Measurements from ENCODE around the gene SLC1A6. TPM values are rescaled to one million over a fixed set of nuclear protein-coding genes. Genes with fewer than 3 reads are reported as not detected.
"Not testable (repeated sequence)": the region's sequence is repeated elsewhere in the genome, so short reads cannot be mapped to it uniquely, and the experiment has no call there.

Gene SLC1A6
- not detected for total RNA-seq

- no peak for DNase-seq
- Mint-ChIP-seq H3K27me3 (peaks cover 33% of the 10 kb centered on the region), H3K36me3 (no peaks in the 10 kb centered on the region), H3K27ac (no peak within 1 kb of the TSS), H3K4me3 (no peak within 1 kb of the TSS), H3K4me1 (no peaks in the 10 kb centered on the region), H3K9me3 (ENCODE audit: low read depth) (no peaks in the 10 kb centered on the region)
- CTCF ChIA-PET: no interaction called here
- ATAC-seq: no peak
These were observed at the start of gene SLC1A6 for GRCh38 chr19:14979476-14980255. SLC1A6 (minus strand) TSS chr19:14979864; CDS start chr19:14972910, 6,954 bp downstream.

- CTCF ChIA-PET: no interaction called here
These were observed 48.8 kb upstream of the SLC1A6 start for GRCh38 chr19:15028490-15028889.

GRCh38 chr19:15025217-15025616 lies 45.6 kb upstream of the SLC1A6 start:
- no peak for ATAC-seq
- Mint-ChIP-seq H3K9me3 (ENCODE audit: low read depth) (no peaks in the 10 kb centered on the region), H3K27ac (no peak overlapping the region), H3K27me3 (peaks cover 3% of the 10 kb centered on the region), H3K36me3 (no peaks in the 10 kb centered on the region), H3K4me3 (no peak overlapping the region), H3K4me1 (no peaks in the 10 kb centered on the region)
- DNase-seq: no peak
- CTCF ChIA-PET: interaction anchor here (0.7 to 1.1 kb wide), 3 partner anchors 129 to 781 kb away, joined by 3 to 4 read pairs (median 3); no protein-coding TSS in a partner anchor

More at GRCh38 chr19:15028490-15028889, 48.8 kb upstream of the SLC1A6 start:
- no peak for DNase-seq
- Mint-ChIP-seq H3K4me1 (no peaks in the 10 kb centered on the region), H3K27me3 (peaks cover 3% of the 10 kb centered on the region), H3K9me3 (ENCODE audit: low read depth) (no peaks in the 10 kb centered on the region), H3K4me3 (no peak overlapping the region), H3K36me3 (no peaks in the 10 kb centered on the region), H3K27ac (no peak overlapping the region)
- ATAC-seq: no peak

- no peak overlapping the region for H3K4me3 Mint-ChIP-seq
- CTCF ChIA-PET: no interaction called here
- no peak overlapping the region for H3K27ac Mint-ChIP-seq
- no peak for DNase-seq
- no peaks in the 10 kb centered on the region for H3K4me1 Mint-ChIP-seq
- H3K36me3 Mint-ChIP-seq: no peaks in the 10 kb centered on the region
- no peaks in the 10 kb centered on the region for H3K9me3 Mint-ChIP-seq (ENCODE audit: low read depth)
- H3K27me3 Mint-ChIP-seq: peaks cover 3% of the 10 kb centered on the region
- ATAC-seq: no peak
These were observed 43.1 kb upstream of the SLC1A6 start for GRCh38 chr19:15022752-15023151.

- Mint-ChIP-seq H3K4me3 (no peak overlapping the region), H3K36me3 (no peaks in the 10 kb centered on the region), H3K27me3 (peaks cover 3% of the 10 kb centered on the region), H3K27ac (no peak overlapping the region), H3K4me1 (no peaks in the 10 kb centered on the region), H3K9me3 (ENCODE audit: low read depth) (no peaks in the 10 kb centered on the region)
- ATAC-seq: no peak
- CTCF ChIA-PET: no interaction called here
- DNase-seq: no peak
These were observed 41.8 kb upstream of the SLC1A6 start for GRCh38 chr19:15021286-15022007.

- H3K4me3 Mint-ChIP-seq, H3K27ac Mint-ChIP-seq: not testable (repeated sequence)
These were observed 39.2 kb upstream of the SLC1A6 start for GRCh38 chr19:15018836-15019235.

GRCh38 chr19:15015946-15016542 lies 36.4 kb upstream of the SLC1A6 start:
- no peaks in the 10 kb centered on the region for H3K4me1 Mint-ChIP-seq
- no peaks in the 10 kb centered on the region for H3K9me3 Mint-ChIP-seq (ENCODE audit: low read depth)
- H3K27ac Mint-ChIP-seq: no peak overlapping the region
- ATAC-seq: no peak
- H3K27me3 Mint-ChIP-seq: no peaks in the 10 kb centered on the region
- no peak for DNase-seq
- no peaks in the 10 kb centered on the region for H3K36me3 Mint-ChIP-seq
- CTCF ChIA-PET: no interaction called here
- no peak overlapping the region for H3K4me3 Mint-ChIP-seq

More at GRCh38 chr19:15018836-15019235, 39.2 kb upstream of the SLC1A6 start:
- H3K27me3 Mint-ChIP-seq; H3K4me1 Mint-ChIP-seq; H3K36me3 Mint-ChIP-seq; CTCF ChIA-PET; ATAC-seq; H3K9me3 Mint-ChIP-seq (ENCODE audit: low read depth); DNase-seq: not testable (repeated sequence)

GRCh38 chr19:15014579-15014978 lies 34.9 kb upstream of the SLC1A6 start:
- no peak for DNase-seq
- ATAC-seq: no peak
- no peak overlapping the region for H3K27ac Mint-ChIP-seq
- peaks cover 9% of the 10 kb centered on the region for H3K27me3 Mint-ChIP-seq
- no peaks in the 10 kb centered on the region for H3K4me1 Mint-ChIP-seq
- no peak overlapping the region for H3K4me3 Mint-ChIP-seq
- CTCF ChIA-PET: no interaction called here
- H3K36me3 Mint-ChIP-seq: no peaks in the 10 kb centered on the region
- no peaks in the 10 kb centered on the region for H3K9me3 Mint-ChIP-seq (ENCODE audit: low read depth)

- no peak for ATAC-seq
These were observed 31.0 kb upstream of the SLC1A6 start for GRCh38 chr19:15010501-15011300.

GRCh38 chr19:15008308-15008707 lies 28.6 kb upstream of the SLC1A6 start:
- Mint-ChIP-seq H3K36me3 (no peaks in the 10 kb centered on the region), H3K27ac (no peak overlapping the region), H3K9me3 (ENCODE audit: low read depth) (no peaks in the 10 kb centered on the region), H3K27me3 (peaks cover 12% of the 10 kb centered on the region), H3K4me1 (no peaks in the 10 kb centered on the region), H3K4me3 (no peak overlapping the region)
- no peak for ATAC-seq
- no peak for DNase-seq
- CTCF ChIA-PET: no interaction called here

More at GRCh38 chr19:15010501-15011300, 31.0 kb upstream of the SLC1A6 start:
- Mint-ChIP-seq H3K4me1 (no peaks in the 10 kb centered on the region), H3K27ac (no peak overlapping the region), H3K9me3 (ENCODE audit: low read depth) (no peaks in the 10 kb centered on the region), H3K27me3 (peaks cover 12% of the 10 kb centered on the region), H3K4me3 (no peak overlapping the region), H3K36me3 (no peaks in the 10 kb centered on the region)
- CTCF ChIA-PET: no interaction called here
- DNase-seq: no peak

- Mint-ChIP-seq H3K27me3 (no peaks in the 10 kb centered on the region), H3K9me3 (ENCODE audit: low read depth) (no peaks in the 10 kb centered on the region), H3K36me3 (no peaks in the 10 kb centered on the region), H3K4me1 (no peaks in the 10 kb centered on the region), H3K27ac (no peak overlapping the region), H3K4me3 (no peak overlapping the region)
- no peak for ATAC-seq
- CTCF ChIA-PET: no interaction called here
- DNase-seq: no peak
These were observed 18.3 kb upstream of the SLC1A6 start for GRCh38 chr19:14997981-14998380.

GRCh38 chr19:14992780-14993179 lies 13.1 kb upstream of the SLC1A6 start:
- H3K9me3 Mint-ChIP-seq (ENCODE audit: low read depth): no peaks in the 10 kb centered on the region
- H3K4me3 Mint-ChIP-seq: no peak overlapping the region
- no peak for ATAC-seq
- H3K27ac Mint-ChIP-seq: no peak overlapping the region
- CTCF ChIA-PET: no interaction called here
- no peaks in the 10 kb centered on the region for H3K4me1 Mint-ChIP-seq
- no peaks in the 10 kb centered on the region for H3K36me3 Mint-ChIP-seq
- DNase-seq: no peak
- H3K27me3 Mint-ChIP-seq: no peaks in the 10 kb centered on the region

GRCh38 chr19:14985133-14985532 lies 5.5 kb upstream of the SLC1A6 start:
- DNase-seq (no peak), ATAC-seq (no peak)
- no peaks in the 10 kb centered on the region for H3K4me1 Mint-ChIP-seq
- no peak overlapping the region for H3K27ac Mint-ChIP-seq
- CTCF ChIA-PET: no interaction called here
- no peaks in the 10 kb centered on the region for H3K9me3 Mint-ChIP-seq (ENCODE audit: low read depth)
- no peaks in the 10 kb centered on the region for H3K36me3 Mint-ChIP-seq
- H3K27me3 Mint-ChIP-seq: peaks cover 14% of the 10 kb centered on the region
- H3K4me3 Mint-ChIP-seq: no peak overlapping the region

Data from activated CD8-positive, alpha-beta memory T cell treated with anti-CD3 and anti-CD28 coated beads, Interleukin-2, amount 10 ng/mL, durations not matched to agents 7 days and 5 days (primary cell).